Hepatocyte (in vitro differentiated cells): ENCODE data around the gene MAPK1.

Experiments used
- EZH2phosphoT487 ChIP-seq: fragments of 200-600 bp; sonication (generic); IDR thresholded peaks from one replicate; pipeline ENCODE4 v1.6.1; 2018; ENCODE audit warnings: antibody characterized with exemption, mild to moderate bottlenecking, low read depth, moderate library complexity; ENCODE audit not compliant: unreplicated experiment, severe bottlenecking
- TF ChIP-seq, protein P1 (sequence below): fragments of 200-600 bp; sonication (generic); IDR thresholded peaks from 2 replicates; pipeline ENCODE4 v1.5.1; 2016; ENCODE audit warnings: antibody characterized with exemption, mild to moderate bottlenecking; ENCODE audit not compliant: poor library complexity

- TF ChIP-seq, protein P1, sequence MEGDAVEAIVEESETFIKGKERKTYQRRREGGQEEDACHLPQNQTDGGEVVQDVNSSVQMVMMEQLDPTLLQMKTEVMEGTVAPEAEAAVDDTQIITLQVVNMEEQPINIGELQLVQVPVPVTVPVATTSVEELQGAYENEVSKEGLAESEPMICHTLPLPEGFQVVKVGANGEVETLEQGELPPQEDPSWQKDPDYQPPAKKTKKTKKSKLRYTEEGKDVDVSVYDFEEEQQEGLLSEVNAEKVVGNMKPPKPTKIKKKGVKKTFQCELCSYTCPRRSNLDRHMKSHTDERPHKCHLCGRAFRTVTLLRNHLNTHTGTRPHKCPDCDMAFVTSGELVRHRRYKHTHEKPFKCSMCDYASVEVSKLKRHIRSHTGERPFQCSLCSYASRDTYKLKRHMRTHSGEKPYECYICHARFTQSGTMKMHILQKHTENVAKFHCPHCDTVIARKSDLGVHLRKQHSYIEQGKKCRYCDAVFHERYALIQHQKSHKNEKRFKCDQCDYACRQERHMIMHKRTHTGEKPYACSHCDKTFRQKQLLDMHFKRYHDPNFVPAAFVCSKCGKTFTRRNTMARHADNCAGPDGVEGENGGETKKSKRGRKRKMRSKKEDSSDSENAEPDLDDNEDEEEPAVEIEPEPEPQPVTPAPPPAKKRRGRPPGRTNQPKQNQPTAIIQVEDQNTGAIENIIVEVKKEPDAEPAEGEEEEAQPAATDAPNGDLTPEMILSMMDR, result no peak
- TF ChIP-seq EZH2phosphoT487, result no peak
Measured at GRCh38 chr22:21898354-21898896, 31.0 kb upstream of the MAPK1 start.
